HepG2 (cell line): ENCODE results near the gene DNAH8. TPM values are rescaled to one million over a fixed set of nuclear protein-coding genes. Genes with fewer than 3 reads are reported as not detected.

Experiments used
- ATAC-seq: fragments of 200-7000 bp; cut with Tn5 transposase; 3 replicates; pipeline ENCODE4 v1.9.1; 2020; ENCODE audit warnings: mild to moderate bottlenecking, moderate library complexity
- BruUV-seq: library from RNA; stranded (reverse); fragments of 400-500 nt; replicated peaks from 2 replicates; lab custom pipeline; 2021; lab: Mats Ljungman, UMichigan
- CTCF ChIA-PET: fragments of 300-600 bp; formaldehyde crosslinking; extraction: SDS; loops from one replicate; lab custom pipeline; 2021; ENCODE audit warnings: low total read pairs, inconsistent platforms, low intra/inter-chr PET ratio; lab: Yijun Ruan, JAX
- POLR2A ChIA-PET: fragments of 350-600 bp; sonication (Branson Sonifier 250); formaldehyde crosslinking; loops from one replicate; lab custom pipeline; 2020; ENCODE audit warnings: antibody characterized with exemption, inconsistent platforms; lab: Yijun Ruan, JAX
- DNase-seq: peaks from one replicate; pipeline ENCODE4 v3.0.0-alpha.2; 2015; ENCODE audit warnings: low spot score
- FAIRE-seq: peaks from 3 replicates; lab custom pipeline; 2011; peaks lifted over from hg19 to GRCh38; lab: Jason Lieb, UNC
- H2AFZ ChIP-seq: one replicate; pipeline ENCODE4 v1.6.1; 2011; ENCODE audit warnings: low read length, inconsistent platforms
- H3K27ac ChIP-seq: fragments of 300-600 bp; 3 replicates; pipeline ENCODE4 v1.8.0; 2011; ENCODE audit warnings: mixed run types, mild to moderate bottlenecking, mixed read lengths, low read length, inconsistent platforms; ENCODE audit not compliant: insufficient read depth; ENCODE audit errors: extremely low read length
- H3K27me3 ChIP-seq, 2 experiments: fragments of 200-600 bp in 1 of 2; 2 replicates in 1 of 2; 3 replicates in 1 of 2; pipeline versions ENCODE4 v1.6.0 to v1.8.0; 2011; ENCODE audit warnings: low read length in 2 of 2, mild to moderate bottlenecking in 2 of 2, moderate library complexity in 2 of 2, inconsistent platforms in 1 of 2; ENCODE audit not compliant: insufficient read depth in 2 of 2, control insufficient read depth in 1 of 2
- H3K36me3 ChIP-seq, 2 experiments: fragments of 200-600 bp in 1 of 2; replicated peaks in 1 of 2; 2 replicates in 1 of 2; 3 replicates in 1 of 2; pipeline versions ENCODE4 v1.5.1 to v1.8.0; 2011; ENCODE audit warnings: low read length in 2 of 2, inconsistent platforms in 1 of 2; ENCODE audit not compliant: insufficient read depth in 2 of 2, control insufficient read depth in 1 of 2
- H3K4me1 ChIP-seq: 2 replicates; pipeline ENCODE4 v1.5.1; 2012; ENCODE audit warnings: low read length, inconsistent platforms; ENCODE audit not compliant: insufficient read depth
- H3K4me2 ChIP-seq: 2 replicates; pipeline ENCODE4 v1.6.0; 2011; ENCODE audit warnings: low read depth, low read length, inconsistent platforms
- H3K4me3 ChIP-seq, 3 experiments: fragments of 200-600 bp in 1 of 3; sonication (generic), shearing (Covaris generic) in 1 of 3; replicated peaks in 1 of 3; 2 replicates each; pipeline ENCODE4 v1.5.1; 2011 to 2016; ENCODE audit warnings: low read length in 3 of 3, inconsistent platforms in 2 of 3, low read depth in 2 of 3, mild to moderate bottlenecking in 2 of 3, control low read depth in 1 of 3, mixed read lengths in 1 of 3; ENCODE audit not compliant: insufficient read depth in 1 of 3
- H3K79me2 ChIP-seq: one replicate; pipeline ENCODE4 v1.6.1; 2011; ENCODE audit warnings: low read length, inconsistent platforms; ENCODE audit not compliant: insufficient read depth
- H3K9ac ChIP-seq: 2 replicates; pipeline ENCODE4 v1.6.0; 2011; ENCODE audit warnings: mild to moderate bottlenecking, low read depth, low read length, inconsistent platforms; ENCODE audit not compliant: insufficient read depth
- H3K9me3 ChIP-seq: 2 replicates; pipeline ENCODE4 v1.5.1; 2012; ENCODE audit warnings: mild to moderate bottlenecking, low read length
- H4K20me1 ChIP-seq: 2 replicates; pipeline ENCODE4 v1.6.0; 2011; ENCODE audit warnings: inconsistent platforms, mild to moderate bottlenecking, low read length, moderate library complexity; ENCODE audit not compliant: insufficient read depth
- MIER3 ChIP-seq: IDR thresholded peaks from 2 replicates; pipeline ENCODE4 v1.6.1; 2016; ENCODE audit warnings: missing compliant biosample characterization, borderline replicate concordance
- RNF2 ChIP-seq: fragments of 450-650 bp; conservative IDR thresholded peaks from 2 replicates; pipeline ENCODE4 v1.6.1; 2016; ENCODE audit warnings: low read depth
- TCF7 ChIP-seq: sonication (generic); IDR thresholded peaks from 2 replicates; pipeline ENCODE4 v1.6.1; 2016; ENCODE audit warnings: antibody characterized with exemption, low read depth
- TFDP1 ChIP-seq: IDR thresholded peaks from 2 replicates; pipeline ENCODE4 v1.6.1; 2016; ENCODE audit warnings: missing compliant biosample characterization, missing genetic modification reagents, borderline replicate concordance
- ZBTB4 ChIP-seq: sonication (generic); formaldehyde crosslinking; IDR thresholded peaks from 2 replicates; pipeline ENCODE4 v1.4.0; 2020; ENCODE audit warnings: missing genetic modification reagents, mild to moderate bottlenecking, borderline replicate concordance
- ZKSCAN8 ChIP-seq: IDR thresholded peaks from 2 replicates; pipeline ENCODE4 v1.6.1; 2016; ENCODE audit warnings: borderline replicate concordance, missing genetic modification reagents, missing compliant biosample characterization
- ZNF350 ChIP-seq: sonication (generic); formaldehyde crosslinking; IDR thresholded peaks from 2 replicates; pipeline ENCODE4 v1.4.0; 2020; ENCODE audit warnings: mild to moderate bottlenecking, low read depth, missing genetic modification reagents, borderline replicate concordance
- WGBS: methylation state at CpG from one replicate; pipeline ENCODE4 v1.1.6; 2017; ENCODE audit warnings: low lambda C conversion rate; 5-methylcytosine and 5-hydroxymethylcytosine counted together
- in situ Hi-C: cut with HindIII; loops from 2 replicates; pipeline ENCODE4 v1.10.0; 2017; ENCODE audit warnings: low pct_unique_long_range_greater_than_20kb; ENCODE audit not compliant: extremely low pct_ligation_motif_present
- intact Hi-C: fragments of 100-400 bp; cut with micrococcal nuclease; formaldehyde crosslinking; loops from one replicate; pipeline ENCODE4 v1.10.0; 2022; ENCODE audit not compliant: unreplicated experiment
- polyA plus RNA-seq, 8 experiments: library from polyadenylated mRNA; depleted of rRNA in 3 of 8; stranded (reverse) in 7 of 8; unstranded in 1 of 8; fragments of >200 nt; fragmentation: Illumina TruSeq in 4 of 8; extraction: Trizol in 4 of 8; gene quantifications; 2 replicates each; pipeline versions ENCODE4 v1.2.1 to v1.2.3, GENCODE V29; 2011 to 2016; ENCODE audit warnings: low read depth in 4 of 8, missing spikeins in 1 of 8, mixed read lengths in 1 of 8; ENCODE audit not compliant: insufficient read depth in 1 of 8
- total RNA-seq, 5 experiments: library from RNA; depleted of rRNA; stranded (reverse); fragments of >200 nt; fragmentation: Illumina TruSeq; extraction: Trizol; gene quantifications; 2 replicates each; pipeline ENCODE4 v1.2.3, GENCODE V29; 2016; ENCODE audit warnings: low read depth in 1 of 5
- TF ChIP-seq, protein P1 (sequence below): IDR thresholded peaks from 2 replicates; pipeline ENCODE4 v1.6.1; 2012; ENCODE audit warnings: low read length, improper control_type of control experiment

DNAH8 gene
- total and polyA plus RNA-seq, 2 of the 13 experiments (the other 11 are each of a cell fraction or from before 2014, with no cell fraction given), result not detected

GRCh38 chr6:39044181-39044580 lies 329.1 kb downstream of the DNAH8 start (continued):
- TF ChIP-seq TFDP1 (no peak), MIER3 (no peak), RNF2 (no peak), ZNF350 (CRISPR knock-in tag) (no peak)
- TF ChIP-seq, protein P1, sequence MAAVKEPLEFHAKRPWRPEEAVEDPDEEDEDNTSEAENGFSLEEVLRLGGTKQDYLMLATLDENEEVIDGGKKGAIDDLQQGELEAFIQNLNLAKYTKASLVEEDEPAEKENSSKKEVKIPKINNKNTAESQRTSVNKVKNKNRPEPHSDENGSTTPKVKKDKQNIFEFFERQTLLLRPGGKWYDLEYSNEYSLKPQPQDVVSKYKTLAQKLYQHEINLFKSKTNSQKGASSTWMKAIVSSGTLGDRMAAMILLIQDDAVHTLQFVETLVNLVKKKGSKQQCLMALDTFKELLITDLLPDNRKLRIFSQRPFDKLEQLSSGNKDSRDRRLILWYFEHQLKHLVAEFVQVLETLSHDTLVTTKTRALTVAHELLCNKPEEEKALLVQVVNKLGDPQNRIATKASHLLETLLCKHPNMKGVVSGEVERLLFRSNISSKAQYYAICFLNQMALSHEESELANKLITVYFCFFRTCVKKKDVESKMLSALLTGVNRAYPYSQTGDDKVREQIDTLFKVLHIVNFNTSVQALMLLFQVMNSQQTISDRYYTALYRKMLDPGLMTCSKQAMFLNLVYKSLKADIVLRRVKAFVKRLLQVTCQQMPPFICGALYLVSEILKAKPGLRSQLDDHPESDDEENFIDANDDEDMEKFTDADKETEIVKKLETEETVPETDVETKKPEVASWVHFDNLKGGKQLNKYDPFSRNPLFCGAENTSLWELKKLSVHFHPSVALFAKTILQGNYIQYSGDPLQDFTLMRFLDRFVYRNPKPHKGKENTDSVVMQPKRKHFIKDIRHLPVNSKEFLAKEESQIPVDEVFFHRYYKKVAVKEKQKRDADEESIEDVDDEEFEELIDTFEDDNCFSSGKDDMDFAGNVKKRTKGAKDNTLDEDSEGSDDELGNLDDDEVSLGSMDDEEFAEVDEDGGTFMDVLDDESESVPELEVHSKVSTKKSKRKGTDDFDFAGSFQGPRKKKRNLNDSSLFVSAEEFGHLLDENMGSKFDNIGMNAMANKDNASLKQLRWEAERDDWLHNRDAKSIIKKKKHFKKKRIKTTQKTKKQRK, result no peak

- no peak for TF ChIP-seq ZBTB4 (CRISPR knock-in tag)
- no peak for TF ChIP-seq TCF7
- TF ChIP-seq ZKSCAN8 (CRISPR knock-in tag), result no peak
- peaks cover 6 to 43% of the 10 kb centered on the region in 2 experiments for H3K27me3 ChIP-seq
- 23% methylated on average over 5 of the region's 6 CpGs for WGBS
Observed at GRCh38 chr6:39047434-39048327, 332.6 kb downstream of the DNAH8 start.

More at GRCh38 chr6:39047434-39048327, 332.6 kb downstream of the DNAH8 start:
- Histone ChIP-seq H4K20me1 (no peaks in the 10 kb centered on the region), H3K4me3 (no peak overlapping the region), H3K9me3 (no peaks in the 10 kb centered on the region), H3K4me2 (no peak overlapping the region), H3K4me1 (no peaks in the 10 kb centered on the region), H3K27ac (no peak overlapping the region), H3K9ac (no peak overlapping the region), H3K36me3 (no peaks in the 10 kb centered on the region), H2AFZ (no peak overlapping the region), H3K79me2 (no peaks in the 10 kb centered on the region)
- in situ Hi-C loops (no loop called here), intact Hi-C loops (no loop called here)
- DNase-seq (no peak), ATAC-seq (no peak), FAIRE-seq (no peak)
- POLR2A ChIA-PET, result no interaction called here
- BruUV-seq, result no TSS peak
- CTCF ChIA-PET, result no interaction called here
